KG1 (cell line): Measurements from ENCODE around the gene MCRIP1.

Source experiments
- DNase-seq: peaks from one replicate; lab custom pipeline; 2025; lab: John Stamatoyannopoulos, UW

Gene MCRIP1

GRCh38 chr17:81860756-81861568, 27.9 kb upstream of the MCRIP1 start:
- peak; percentile 99 for DNase-seq

GRCh38 chr17:81859906-81860755, 27.0 kb upstream of the MCRIP1 start, which contains the start of gene P4HB:
Gene P4HB, minus strand, starts transcription at chr17:81860535. Its CDS starts 64 bp downstream, at chr17:81860471.
- no peak for DNase-seq

DNA sequence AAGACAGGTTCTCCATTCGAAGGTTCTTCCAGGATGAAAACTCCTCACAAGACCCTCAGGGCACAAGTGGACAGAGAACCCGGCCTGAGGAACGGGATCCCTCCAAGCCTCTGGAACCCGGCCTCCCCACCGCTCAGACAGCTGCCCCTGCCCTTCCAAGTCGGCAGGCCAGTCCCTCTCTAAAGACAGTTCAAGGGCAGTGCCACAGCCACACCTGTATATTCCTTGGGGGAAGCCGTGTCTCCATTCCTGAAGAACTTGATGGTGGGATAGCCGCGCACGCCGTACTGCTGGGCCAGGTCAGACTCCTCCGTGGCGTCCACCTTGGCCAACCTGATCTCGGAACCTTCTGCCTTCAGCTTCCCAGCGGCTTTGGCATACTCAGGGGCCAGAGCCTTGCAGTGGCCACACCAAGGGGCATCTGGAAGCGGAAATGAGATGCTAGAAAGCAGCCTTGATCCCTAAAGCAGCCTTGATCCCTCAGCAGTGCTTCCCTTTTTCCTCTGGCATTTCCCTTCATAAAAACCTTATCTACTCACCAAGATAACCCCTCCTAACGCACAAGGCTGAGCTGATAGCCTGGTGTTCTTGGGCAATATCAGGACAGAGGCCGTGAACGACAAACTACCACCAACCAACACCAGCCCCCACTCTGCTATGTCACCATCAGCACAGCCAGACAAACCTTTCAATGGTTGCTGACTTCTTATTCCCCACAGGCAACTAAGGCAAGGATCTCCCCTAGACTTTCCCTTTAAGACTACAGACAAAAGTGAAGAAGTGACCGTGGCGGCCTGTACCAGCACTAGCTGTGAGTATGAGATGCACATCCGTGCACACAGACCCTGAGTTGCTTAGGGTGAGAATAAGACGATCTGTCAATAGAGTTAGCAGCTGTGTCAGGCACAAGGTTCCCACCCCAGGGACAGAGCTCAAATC, 26.1 kb upstream of the MCRIP1 start:
- no peak for DNase-seq

DNA sequence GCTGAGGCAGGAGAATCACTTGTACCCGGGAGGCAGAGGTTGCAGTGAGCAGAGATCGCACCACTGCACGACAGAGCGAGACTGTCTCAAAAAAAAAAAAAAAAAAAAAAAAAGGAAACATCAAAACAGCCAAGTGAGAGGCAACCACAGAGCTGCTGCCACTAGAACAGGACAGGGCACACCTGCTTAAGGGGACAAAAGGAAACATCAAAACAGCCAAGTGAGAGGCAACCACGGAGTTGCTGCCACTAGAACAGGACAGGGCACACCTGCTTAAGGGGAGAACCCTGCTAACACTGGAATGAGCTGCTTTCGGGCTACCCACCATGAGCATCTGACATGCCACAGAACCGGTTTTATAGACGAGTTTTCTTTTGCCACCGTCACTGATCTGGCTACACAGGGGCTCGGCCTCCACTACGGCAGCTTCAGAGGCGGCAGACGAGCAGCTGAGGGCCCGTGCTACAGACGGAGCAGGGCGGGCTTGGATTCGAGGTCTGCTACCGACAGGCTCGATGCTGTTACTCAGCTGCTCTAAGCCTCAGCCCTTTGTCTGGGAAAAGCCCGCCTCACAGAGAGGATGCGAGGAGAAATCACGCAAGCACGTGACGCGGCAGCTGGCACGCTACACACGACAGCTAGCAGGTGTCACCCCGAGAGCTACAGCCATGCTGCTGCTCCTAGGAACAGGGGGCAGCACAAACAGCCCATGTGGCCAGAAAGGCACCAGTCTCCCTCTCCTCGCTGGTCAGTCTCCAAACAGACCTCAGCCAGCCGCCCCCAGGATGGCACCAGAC, 25.3 kb upstream of the MCRIP1 start:
- no peak for DNase-seq

- no peak for DNase-seq
Observed at GRCh38 chr17:81854974-81855774, 22.1 kb upstream of the MCRIP1 start.

DNA sequence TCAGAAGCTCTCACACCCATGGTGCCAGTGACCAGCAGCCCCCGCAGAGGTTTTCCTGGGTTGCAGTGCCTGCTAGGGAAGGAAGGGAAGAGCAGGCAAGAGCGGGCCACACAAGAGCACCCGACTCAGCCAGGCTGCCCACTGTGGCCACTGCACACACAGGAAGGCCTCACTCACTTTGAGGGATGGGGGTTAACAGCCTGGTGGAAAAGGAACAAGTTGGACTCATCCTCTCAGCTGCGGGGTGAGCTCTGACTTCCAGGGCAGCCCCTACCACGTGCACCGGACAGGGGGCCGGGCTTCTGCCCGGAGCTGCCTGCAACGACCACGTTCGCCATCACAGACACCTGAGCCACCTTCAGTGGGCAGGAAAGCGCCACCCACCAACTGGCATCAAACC, 19.1 kb upstream of the MCRIP1 start:
- no peak for DNase-seq

GRCh38 chr17:81851423-81851822, 18.3 kb upstream of the MCRIP1 start:
- DNase-seq: no peak

DNA sequence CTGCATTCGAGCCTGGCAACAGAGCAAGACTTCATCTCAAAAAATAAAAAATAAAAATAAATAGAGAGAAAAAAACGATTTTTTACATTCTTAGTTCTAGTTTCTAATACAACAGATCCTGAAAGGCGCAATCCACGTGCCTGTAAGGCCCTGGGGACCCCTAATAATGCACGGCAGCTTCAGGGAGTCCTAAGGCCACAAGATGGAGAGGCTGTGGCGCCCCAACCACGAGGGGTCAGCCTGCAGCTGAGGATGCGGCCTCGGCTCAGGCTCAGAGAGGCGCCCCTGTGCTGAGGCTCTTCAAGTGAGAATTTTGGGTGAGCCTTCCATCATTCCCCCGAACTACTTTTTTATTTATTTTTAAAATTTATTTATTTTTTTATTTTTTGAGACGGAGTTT, 16.4 kb upstream of the MCRIP1 start:
- DNase-seq: no peak

DNA sequence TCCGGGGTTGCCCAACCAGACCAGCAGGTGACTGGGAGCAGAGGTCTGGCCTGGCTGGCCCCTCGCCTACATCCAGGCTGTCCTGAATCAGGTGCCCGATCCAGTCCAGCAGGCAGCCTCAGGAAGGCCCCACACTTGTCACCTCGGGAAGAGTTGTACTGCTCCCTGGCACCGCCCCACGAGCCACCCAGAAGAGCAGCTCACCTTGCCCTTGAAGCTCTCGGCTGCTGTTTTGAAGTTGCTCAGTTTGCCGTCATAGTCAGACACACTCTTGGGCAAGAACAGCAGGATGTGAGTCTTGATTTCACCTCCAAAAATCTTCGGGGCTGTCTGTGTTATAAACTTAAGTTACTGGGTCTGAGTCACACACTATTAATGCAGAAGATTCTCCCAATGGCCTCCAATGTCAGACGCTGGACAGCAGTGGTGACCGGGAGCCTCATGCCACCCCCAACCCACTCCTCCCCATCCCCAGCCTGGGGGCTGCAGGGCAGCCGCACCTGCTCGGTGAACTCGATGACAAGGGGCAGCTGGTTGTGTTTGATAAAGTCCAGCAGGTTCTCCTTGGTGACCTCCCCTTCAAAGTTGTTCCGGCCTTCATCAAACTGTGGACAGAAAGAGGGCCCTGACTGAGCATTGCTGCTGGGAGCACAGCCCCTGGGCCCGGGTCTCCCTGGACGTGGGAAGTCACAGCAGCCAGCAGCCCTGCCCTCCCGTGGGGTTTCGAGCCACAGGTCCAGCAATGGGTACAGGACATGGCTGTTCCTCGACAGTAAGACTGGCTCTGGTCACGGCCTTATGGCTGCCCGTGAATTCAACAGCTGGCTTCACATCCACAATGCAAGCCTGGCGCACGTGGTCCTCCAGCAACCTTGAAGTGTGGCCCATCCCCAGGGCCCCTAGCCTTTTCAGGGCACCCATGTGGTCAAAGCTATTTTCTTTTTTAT, 13.9 kb upstream of the MCRIP1 start:
- DNase-seq: no peak

DNA sequence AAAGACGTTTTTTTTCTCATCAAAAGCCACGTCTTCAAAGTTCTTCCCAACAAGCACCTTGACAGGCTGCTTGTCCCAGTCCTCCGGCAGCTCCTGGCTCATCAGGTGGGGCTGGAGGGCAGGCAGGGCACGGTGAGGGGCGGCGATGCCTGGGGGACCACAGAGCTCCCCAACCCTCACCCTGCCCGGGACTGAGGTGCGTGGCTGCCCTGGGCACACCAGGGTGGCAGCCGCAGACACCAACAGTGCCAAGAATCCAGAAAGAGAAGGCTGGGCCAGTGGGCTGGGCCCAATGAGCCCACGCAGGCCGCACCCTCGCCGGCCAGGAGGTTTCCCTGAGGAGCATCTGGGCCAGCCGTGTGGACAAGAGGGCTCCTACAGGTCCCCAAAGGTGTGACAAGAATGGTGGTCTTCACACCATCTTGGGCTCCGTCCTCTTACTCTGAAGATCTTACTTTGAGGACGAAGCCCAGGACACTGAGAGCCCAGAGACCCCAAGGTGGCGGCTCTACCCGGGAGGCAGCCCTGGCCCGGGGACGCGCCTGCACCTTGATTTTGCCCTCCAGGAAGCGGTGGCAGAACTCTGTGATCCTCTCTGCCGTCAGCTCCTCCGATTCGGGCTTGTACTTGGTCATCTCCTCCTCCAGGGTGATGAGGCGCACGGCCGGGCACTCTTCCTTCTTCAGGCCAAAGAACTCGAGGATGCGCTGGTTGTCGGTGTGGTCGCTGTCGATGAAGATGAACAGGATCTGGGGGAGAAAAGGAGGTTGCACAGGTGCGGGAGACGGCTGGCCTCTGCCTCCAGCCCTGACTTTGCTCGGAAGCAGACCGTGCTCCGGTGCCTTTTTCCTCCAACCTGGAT, 13.0 kb upstream of the MCRIP1 start:
- DNase-seq: no peak

GRCh38 chr17:81845361-81845760, 12.3 kb upstream of the MCRIP1 start:
- DNase-seq: no peak

GRCh38 chr17:81844887-81845286, 11.8 kb upstream of the MCRIP1 start:
- no peak for DNase-seq

DNA sequence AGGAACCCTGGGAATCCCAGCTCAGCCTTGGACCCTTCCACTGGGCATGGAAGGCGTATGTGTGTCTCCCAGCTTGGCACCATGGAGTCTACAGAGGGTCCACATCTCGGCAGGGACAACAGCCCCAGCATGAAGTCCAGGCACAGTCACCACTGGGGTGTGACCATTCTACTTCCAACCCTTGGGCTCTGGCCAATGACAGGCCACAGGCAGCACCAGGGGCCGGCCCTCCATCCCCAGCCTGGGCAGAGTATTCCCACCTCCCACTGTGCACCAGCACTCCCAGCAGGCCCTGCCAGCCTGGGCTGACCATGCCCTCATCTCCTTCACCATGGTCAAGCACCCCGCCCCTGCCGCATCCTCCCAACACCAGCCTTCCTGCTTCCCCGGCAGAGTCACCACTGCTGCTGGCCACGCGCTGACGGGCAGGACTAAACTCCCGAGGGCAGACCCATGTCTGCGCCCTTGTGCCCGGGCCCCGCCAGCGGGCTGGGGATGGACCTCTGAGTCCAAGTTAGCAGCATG, 11.3 kb upstream of the MCRIP1 start:
- no peak for DNase-seq

- no peak for DNase-seq
Observed at GRCh38 chr17:81843713-81844326, 10.7 kb upstream of the MCRIP1 start.

- no peak for DNase-seq
Observed at GRCh38 chr17:81842725-81843504, 9.8 kb upstream of the MCRIP1 start.

DNA sequence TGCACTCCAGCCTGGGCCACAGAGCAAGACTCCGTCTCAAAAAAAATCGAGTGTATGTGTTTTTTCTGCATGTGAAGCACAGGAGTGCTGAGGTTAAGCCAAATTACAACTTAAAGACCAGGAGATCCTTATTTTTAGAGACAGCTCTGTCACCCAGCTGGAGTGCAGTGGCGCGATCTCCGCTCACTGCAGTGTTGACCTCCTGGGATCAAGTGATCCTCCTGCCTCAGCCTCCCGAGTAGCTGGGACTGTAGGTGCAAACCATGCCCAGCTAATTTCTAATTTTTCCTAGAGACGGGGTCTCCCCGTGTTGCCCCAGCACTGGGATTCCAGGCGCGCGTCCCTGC, 9.3 kb upstream of the MCRIP1 start:
- no peak for DNase-seq

- DNase-seq: no peak
Observed at GRCh38 chr17:81841866-81842265, 8.8 kb upstream of the MCRIP1 start.
